GM21360 (cell line): ENCODE results near the gene ICAM5.
"Not testable (repeated sequence)": the region's sequence is repeated elsewhere in the genome, so short reads cannot be mapped to it uniquely, and the experiment has no call there.

Source experiments
- ATAC-seq: cut with Tn5 transposase; IDR thresholded peaks from one replicate; pipeline ENCODE4 v1.9.1; 2021; ENCODE audit warnings: mild to moderate bottlenecking, moderate library complexity; ENCODE audit not compliant: unreplicated experiment

Gene ICAM5, protein sequence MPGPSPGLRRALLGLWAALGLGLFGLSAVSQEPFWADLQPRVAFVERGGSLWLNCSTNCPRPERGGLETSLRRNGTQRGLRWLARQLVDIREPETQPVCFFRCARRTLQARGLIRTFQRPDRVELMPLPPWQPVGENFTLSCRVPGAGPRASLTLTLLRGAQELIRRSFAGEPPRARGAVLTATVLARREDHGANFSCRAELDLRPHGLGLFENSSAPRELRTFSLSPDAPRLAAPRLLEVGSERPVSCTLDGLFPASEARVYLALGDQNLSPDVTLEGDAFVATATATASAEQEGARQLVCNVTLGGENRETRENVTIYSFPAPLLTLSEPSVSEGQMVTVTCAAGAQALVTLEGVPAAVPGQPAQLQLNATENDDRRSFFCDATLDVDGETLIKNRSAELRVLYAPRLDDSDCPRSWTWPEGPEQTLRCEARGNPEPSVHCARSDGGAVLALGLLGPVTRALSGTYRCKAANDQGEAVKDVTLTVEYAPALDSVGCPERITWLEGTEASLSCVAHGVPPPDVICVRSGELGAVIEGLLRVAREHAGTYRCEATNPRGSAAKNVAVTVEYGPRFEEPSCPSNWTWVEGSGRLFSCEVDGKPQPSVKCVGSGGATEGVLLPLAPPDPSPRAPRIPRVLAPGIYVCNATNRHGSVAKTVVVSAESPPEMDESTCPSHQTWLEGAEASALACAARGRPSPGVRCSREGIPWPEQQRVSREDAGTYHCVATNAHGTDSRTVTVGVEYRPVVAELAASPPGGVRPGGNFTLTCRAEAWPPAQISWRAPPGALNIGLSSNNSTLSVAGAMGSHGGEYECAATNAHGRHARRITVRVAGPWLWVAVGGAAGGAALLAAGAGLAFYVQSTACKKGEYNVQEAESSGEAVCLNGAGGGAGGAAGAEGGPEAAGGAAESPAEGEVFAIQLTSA

GRCh38 chr19:10289836-10290356 lies at the start of gene ICAM5:
ICAM5 (plus strand) TSS chr19:10289952; CDS start chr19:10290044, 92 bp downstream.
- no peak for ATAC-seq

- not testable (repeated sequence) for ATAC-seq
These were observed 47.8 kb upstream of the ICAM5 start for GRCh38 chr19:10241826-10242449.

DNA sequence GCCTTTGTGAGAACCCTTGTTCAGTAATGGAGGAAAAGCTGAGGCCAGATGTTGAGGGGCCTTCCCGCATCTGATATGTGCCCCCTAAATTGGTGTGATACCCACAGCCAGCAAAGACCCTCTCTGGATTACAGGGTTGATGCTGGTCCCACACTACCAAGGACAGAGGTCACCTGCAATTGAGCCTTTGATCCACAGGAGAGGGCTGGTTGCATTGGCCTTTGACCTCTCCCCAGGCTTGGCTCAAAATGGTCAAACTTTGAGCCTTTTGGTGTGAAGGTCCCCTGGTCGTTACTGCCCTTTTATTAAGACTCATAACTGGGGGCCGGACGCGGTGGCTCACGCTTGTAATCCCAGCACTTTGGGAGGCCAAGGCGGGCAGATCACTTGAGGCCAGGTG lies 46.1 kb upstream of the ICAM5 start:
- ATAC-seq, result no peak

DNA sequence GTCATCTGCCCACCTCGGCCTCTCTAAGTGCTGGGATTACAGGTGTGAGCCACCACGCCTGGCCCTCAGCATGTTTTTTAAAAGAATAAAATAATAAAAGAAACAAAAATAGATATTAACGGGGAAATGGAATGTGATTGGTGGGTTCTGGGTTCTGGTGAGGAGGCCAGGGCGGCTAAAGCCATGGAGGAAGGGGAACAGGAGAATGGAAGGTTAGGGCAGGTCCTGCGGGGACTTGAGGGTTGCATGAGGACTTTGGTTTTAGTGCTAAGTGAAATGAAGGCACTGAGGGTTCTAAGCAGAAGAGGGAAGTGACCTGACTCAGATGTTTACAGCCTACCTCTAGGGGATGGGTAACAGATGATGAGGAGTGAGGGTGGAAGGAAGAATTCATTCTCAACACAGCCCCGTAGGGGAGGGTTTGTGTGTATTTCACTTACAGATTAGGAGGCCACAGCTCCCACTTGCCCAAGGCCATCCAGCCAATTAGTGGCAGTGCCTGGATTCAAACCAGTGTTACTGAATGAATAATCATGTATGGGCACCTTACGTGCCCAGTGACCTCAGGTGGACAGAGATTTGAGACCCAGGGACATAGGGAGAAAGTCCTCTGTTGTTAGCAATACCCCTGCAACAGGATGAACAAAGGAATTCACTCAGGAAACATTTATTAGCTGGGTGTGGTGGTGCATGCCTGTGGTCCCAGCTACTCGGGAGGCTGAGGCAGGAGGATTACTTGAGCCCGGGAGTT lies 44.4 kb upstream of the ICAM5 start:
- no peak for ATAC-seq

GRCh38 chr19:10246511-10246910 lies 43.2 kb upstream of the ICAM5 start:
- no peak for ATAC-seq

DNA sequence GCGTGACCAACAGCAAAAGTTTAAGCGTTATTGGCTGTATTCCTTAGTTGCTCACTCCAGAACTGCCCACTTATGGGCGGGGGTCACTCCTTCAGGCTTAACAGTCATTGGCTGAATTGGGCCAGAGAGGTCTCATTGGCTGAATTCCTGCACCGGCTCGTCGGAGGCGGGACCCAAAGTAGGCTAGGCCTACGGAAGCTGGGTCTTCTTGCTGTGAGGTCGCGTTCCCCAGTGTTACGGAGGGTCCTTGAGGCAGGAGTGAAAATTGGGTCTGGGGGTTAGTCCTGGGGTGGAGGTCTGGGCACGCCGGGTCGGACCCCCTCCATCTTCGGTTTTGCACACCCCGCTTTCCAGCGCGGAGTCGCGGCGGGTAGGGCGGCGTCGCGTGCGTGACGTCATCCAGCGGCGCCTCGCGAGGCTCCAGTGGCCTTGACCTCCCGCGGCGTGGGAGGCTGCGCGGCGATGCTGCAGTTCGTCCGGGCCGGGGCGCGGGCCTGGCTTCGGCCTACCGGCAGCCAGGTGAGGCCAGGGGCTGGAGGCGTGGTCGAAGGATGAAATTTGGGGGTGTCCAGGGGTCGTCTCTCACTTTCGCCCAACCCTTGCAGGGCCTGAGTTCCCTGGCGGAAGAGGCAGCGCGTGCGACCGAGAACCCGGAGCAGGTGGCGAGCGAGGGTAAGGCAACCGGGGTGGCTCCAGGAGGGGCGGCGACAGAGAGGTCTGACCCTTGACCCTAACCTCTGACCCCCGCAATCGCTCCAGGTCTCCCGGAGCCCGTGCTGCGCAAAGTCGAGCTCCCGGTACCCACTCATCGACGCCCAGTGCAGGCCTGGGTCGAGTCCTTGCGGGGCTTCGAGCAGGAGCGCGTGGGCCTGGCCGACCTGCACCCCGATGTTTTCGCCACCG lies 37.7 kb upstream of the ICAM5 start, which contains the start of gene MRPL4:
Gene MRPL4 (plus strand): TSS at position 423 of the 903 bp plus-strand sequence. CDS start 40 bp downstream, at position 463.
- peak; percentile 87 for ATAC-seq

DNA sequence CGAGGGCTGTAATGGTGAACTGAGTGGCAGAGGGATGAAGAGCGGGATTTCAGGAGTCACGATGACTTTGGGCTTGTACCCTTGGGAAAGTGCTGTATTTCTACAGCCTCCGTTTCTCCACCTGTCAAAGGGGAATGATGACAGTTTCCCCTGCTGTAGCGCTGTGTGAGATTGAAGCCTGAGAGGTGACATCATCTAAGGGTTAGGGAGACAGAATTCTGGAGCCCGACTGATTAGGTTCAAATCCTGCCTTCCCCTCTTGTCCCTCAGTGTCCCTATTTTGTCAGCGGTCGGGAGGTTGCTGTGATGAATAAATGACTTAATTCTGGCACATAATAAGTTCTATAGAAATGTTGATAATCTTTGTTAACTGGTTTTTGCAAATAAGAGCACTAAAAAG lies 37.0 kb upstream of the ICAM5 start:
- no peak for ATAC-seq

DNA sequence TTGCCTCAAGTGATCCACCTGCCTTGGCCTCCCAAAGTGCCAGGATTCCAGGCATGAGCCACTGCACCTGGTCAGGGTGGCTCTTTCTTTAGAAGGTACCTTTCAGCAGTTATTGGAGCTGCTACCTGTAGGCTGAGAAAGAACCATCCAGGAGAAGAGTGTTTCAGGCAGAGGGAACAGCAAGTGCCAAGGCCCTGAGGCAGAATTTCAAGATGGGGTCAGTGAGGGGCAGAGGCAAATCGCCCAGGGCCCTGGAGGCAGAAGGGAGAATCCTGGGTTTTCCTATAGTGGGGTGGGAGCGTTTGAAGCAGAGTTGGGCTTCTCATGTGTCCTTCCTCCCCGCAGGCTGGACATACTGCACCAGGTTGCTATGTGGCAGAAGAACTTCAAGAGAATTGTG lies 35.5 kb upstream of the ICAM5 start:
- ATAC-seq, result no peak

DNA sequence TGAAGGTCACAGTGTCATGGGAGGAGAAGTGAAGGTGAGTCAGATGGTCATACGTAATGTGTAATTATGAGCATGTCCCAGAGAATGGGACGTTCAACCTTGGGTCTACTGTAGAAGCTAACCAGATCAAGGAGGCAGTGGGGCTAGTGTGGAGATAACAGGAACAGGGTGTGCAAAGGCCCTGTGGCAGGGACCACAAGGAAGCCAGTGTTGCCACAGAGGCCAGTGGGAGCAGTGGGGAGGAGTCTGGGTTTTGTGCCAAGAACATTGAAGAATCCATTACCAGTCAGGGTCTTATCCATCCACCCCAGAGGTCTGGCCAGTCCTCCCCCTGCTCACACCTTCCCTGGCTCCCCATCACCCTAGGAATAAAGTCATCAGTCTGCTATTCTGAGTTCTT lies 34.4 kb upstream of the ICAM5 start:
- no peak for ATAC-seq

DNA sequence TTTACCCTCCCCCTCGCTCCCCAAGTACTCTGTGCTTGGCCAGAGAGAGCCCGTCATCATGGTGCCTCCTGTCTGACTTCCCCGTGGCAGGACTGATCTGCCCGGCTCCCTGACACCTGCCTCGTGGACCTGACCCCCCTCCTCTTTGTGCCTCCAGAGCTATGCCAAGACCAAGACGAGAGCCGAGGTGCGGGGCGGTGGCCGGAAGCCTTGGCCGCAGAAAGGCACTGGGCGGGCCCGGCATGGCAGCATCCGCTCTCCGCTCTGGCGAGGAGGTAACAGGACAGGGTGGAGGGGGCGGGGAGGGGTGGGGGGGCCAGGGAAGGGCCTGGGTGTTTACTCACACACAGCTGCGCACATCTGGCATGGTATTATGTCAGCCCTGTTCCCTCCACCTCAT lies 33.2 kb upstream of the ICAM5 start:
- ATAC-seq, result no peak

- no peak for ATAC-seq
These were observed 32.7 kb upstream of the ICAM5 start for GRCh38 chr19:10256970-10257615.

- ATAC-seq, result no peak
These were observed 31.6 kb upstream of the ICAM5 start for GRCh38 chr19:10258080-10258710.

DNA sequence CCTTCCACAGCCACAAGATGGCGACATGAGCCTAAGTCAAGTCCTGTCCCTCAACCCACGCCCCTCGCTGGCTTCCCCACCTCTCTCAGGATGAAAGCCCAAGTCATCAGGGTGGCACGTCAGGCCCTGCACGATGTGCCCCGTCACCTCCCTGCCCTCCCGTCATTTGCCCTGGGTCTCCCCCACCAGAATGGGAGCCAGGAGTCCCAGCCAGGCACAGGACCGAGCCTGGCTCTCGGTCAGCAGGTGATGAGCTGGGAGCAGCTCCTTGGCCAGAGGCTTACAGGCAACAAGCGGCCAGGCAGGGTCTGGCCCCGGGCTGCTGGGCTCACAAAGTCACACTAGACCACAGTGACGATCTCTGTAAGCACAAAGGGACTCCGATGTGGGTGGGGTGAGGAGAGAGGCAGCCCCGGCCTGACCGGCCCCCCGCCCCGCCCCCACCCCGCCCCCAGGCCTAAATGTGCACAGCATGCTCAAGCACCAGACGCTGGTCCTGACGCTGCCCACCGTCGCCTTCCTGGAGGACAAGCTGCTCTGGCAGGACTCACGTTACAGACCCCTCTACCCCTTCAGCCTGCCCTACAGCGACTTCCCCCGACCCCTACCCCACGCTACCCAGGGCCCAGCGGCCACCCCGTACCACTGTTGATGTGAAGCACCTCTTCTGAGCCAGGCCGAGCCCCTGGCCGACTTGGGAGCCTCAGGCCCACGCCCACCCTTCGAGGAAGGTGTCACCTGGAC lies 30.4 kb upstream of the ICAM5 start:
- no peak for ATAC-seq

DNA sequence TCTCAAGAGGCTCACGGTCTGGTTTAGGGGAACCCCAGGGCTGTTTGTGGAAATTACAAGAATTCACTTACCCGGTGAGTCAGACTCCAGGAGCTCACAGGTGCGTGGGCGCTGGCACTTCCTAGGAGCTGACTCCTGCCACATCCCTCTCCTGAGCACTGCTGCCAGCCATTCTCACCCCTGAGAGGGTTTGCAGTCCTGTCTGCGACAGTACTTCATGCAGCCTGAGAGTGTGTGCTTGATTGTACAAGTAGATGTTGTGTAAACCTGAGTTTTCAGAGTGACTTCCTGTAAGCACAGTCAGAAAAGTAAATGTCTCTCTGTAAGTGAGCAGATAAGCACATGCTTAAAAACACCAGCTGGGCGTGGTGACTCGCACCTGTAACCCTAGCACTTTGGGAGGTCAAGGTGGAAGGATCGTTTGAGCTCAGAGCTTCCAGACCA lies 29.6 kb upstream of the ICAM5 start:
- no peak for ATAC-seq

GRCh38 chr19:10262771-10263170 lies 27.0 kb upstream of the ICAM5 start:
- ATAC-seq, result no peak

DNA sequence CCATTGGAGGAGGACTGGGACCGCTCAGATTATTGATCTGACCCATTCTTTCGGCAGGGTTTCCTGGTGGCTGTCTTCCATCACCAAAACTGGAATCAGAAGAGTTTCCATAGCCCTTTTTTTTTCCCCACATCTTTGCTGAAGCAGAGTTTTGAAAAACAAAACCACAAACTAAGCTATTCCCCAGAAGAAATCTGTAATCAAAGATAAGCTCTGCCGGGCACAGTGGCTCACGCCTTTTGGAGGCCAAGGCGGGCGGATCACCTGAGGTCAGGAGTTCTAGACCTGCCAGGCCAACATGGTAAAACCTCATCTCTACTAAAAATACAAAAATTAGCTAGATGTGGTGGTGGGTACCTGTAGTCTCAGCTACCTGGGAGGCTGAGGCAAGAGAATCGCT lies 23.0 kb upstream of the ICAM5 start:
- ATAC-seq, result no peak

DNA sequence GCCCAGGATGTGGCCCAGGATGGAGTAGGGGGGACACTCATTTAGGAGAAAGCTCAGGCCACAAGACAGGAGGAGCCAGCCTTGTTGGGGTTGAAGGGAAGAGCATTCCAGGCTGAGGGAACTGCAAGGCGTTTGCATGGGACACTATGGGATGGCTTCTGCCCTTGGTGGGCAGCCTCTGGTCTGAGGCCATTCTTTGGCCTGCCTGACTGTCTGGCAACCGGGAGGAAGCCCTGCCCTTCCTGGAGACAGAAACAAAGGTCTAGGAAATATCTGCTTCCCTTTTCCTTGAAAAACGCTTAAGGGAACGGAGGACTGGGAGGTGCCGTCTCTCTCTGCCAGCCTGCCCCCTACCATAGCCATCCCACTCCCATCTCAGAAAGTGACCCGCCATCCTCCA lies 21.7 kb upstream of the ICAM5 start:
- ATAC-seq, result no peak
